HepG2 (cell line): ENCODE results near the gene SLC35F6. TPM values are rescaled to one million over a fixed set of nuclear protein-coding genes. Genes with fewer than 3 reads are reported as not detected.

ENCODE experiments used
- CSRNP2 ChIP-seq: sonication (generic); formaldehyde crosslinking; conservative IDR thresholded peaks from 2 replicates; pipeline ENCODE4 v1.8.0; 2022; ENCODE audit warnings: low read depth, missing genetic modification reagents
- DZIP1 ChIP-seq: sonication (generic); formaldehyde crosslinking; IDR thresholded peaks from 2 replicates; pipeline ENCODE4 v1.5.0; 2020; ENCODE audit warnings: mild to moderate bottlenecking, missing genetic modification reagents
- E2F5 ChIP-seq: sonication (generic); formaldehyde crosslinking; conservative IDR thresholded peaks from 2 replicates; pipeline ENCODE4 v1.4.0; 2020; ENCODE audit warnings: missing genetic modification reagents
- FUBP1 ChIP-seq: sonication (generic); formaldehyde crosslinking; IDR thresholded peaks from 2 replicates; pipeline ENCODE4 v1.5.1; 2020; ENCODE audit warnings: missing genetic modification reagents, mild to moderate bottlenecking, borderline replicate concordance
- HHEX ChIP-seq: IDR thresholded peaks from 2 replicates; pipeline ENCODE4 v1.6.1; 2016; ENCODE audit warnings: control low read depth
- KDM6A ChIP-seq: IDR thresholded peaks from 2 replicates; pipeline ENCODE4 v1.6.1; 2016; ENCODE audit warnings: low read depth
- KLF6 ChIP-seq: IDR thresholded peaks from 2 replicates; pipeline ENCODE4 v1.8.0; 2016; ENCODE audit warnings: missing biosample characterization, missing genetic modification reagents
- MYC ChIP-seq: sonication (generic); formaldehyde crosslinking; IDR thresholded peaks from 2 replicates; pipeline ENCODE4 v1.9.0; 2021; ENCODE audit warnings: missing genetic modification reagents, borderline replicate concordance
- MZF1 ChIP-seq: sonication (generic); formaldehyde crosslinking; IDR thresholded peaks from 2 replicates; pipeline ENCODE4 v1.8.1; 2023; ENCODE audit warnings: mild to moderate bottlenecking, missing genetic modification reagents, borderline replicate concordance
- PLRG1 ChIP-seq: fragments of 450-650 bp; conservative IDR thresholded peaks from 2 replicates; pipeline ENCODE4 v1.6.1; 2016
- PRPF4 ChIP-seq: fragments of 200-400 bp; formaldehyde crosslinking; IDR thresholded peaks from 2 replicates; pipeline ENCODE4 v1.6.1; 2016; ENCODE audit warnings: low read length, low read depth; ENCODE audit not compliant: poor library complexity, severe bottlenecking
- RARA ChIP-seq: IDR thresholded peaks from 2 replicates; pipeline ENCODE4 v1.6.1; 2016; ENCODE audit warnings: missing genetic modification reagents, missing compliant biosample characterization
- SIN3B ChIP-seq: fragments of 150-350 bp; IDR thresholded peaks from 2 replicates; pipeline ENCODE4 v1.6.1; 2014; ENCODE audit warnings: low read length
- SOX5 ChIP-seq: IDR thresholded peaks from 2 replicates; pipeline ENCODE4 v1.6.1; 2016; ENCODE audit warnings: borderline replicate concordance
- TAF15 ChIP-seq: fragments of 200-400 bp; formaldehyde crosslinking; IDR thresholded peaks from one replicate; pipeline ENCODE4 v1.6.1; 2018; ENCODE audit warnings: mild to moderate bottlenecking, low read depth, low read length; ENCODE audit not compliant: poor library complexity, severe bottlenecking
- TCF12 ChIP-seq, 2 experiments: fragments of 450-650 bp in 1 of 2; sonication (generic) in 1 of 2; formaldehyde crosslinking in 1 of 2; IDR thresholded peaks; 2 replicates each; pipeline versions ENCODE4 v1.6.1 to v1.8.0; 2017 to 2022; ENCODE audit warnings: antibody characterized with exemption in 1 of 2, mild to moderate bottlenecking in 1 of 2, missing genetic modification reagents in 1 of 2, moderate library complexity in 1 of 2
- TRIM24 ChIP-seq: sonication (generic); formaldehyde crosslinking; IDR thresholded peaks from 2 replicates; pipeline ENCODE4 v1.8.0; 2022; ENCODE audit warnings: mild to moderate bottlenecking, missing genetic modification reagents
- ZFP1 ChIP-seq: IDR thresholded peaks from 2 replicates; pipeline ENCODE4 v1.6.1; 2016
- ZNF253 ChIP-seq: sonication (generic); formaldehyde crosslinking; IDR thresholded peaks from 2 replicates; pipeline ENCODE4 v1.8.0; 2022; ENCODE audit warnings: mild to moderate bottlenecking, missing genetic modification reagents, borderline replicate concordance
- ZNF264 ChIP-seq: sonication (generic); formaldehyde crosslinking; IDR thresholded peaks from 2 replicates; pipeline ENCODE4 v1.4.0; 2020; ENCODE audit warnings: missing genetic modification reagents
- ZNF564 ChIP-seq: sonication (generic); formaldehyde crosslinking; IDR thresholded peaks from 2 replicates; pipeline ENCODE4 v1.8.1; 2023; ENCODE audit warnings: mild to moderate bottlenecking, missing genetic modification reagents
- ZSCAN12 ChIP-seq: sonication (generic); formaldehyde crosslinking; IDR thresholded peaks from 2 replicates; pipeline ENCODE4 v1.9.0; 2021; ENCODE audit warnings: mild to moderate bottlenecking, missing genetic modification reagents
- polyA plus RNA-seq, 8 experiments: library from polyadenylated mRNA; depleted of rRNA in 3 of 8; stranded (reverse) in 7 of 8; unstranded in 1 of 8; fragments of >200 nt; fragmentation: Illumina TruSeq in 4 of 8; extraction: Trizol in 4 of 8; gene quantifications; 2 replicates each; pipeline versions ENCODE4 v1.2.1 to v1.2.3, GENCODE V29; 2011 to 2016; ENCODE audit warnings: low read depth in 4 of 8, missing spikeins in 1 of 8, mixed read lengths in 1 of 8; ENCODE audit not compliant: insufficient read depth in 1 of 8
- total RNA-seq, 5 experiments: library from RNA; depleted of rRNA; stranded (reverse); fragments of >200 nt; fragmentation: Illumina TruSeq; extraction: Trizol; gene quantifications; 2 replicates each; pipeline ENCODE4 v1.2.3, GENCODE V29; 2016; ENCODE audit warnings: low read depth in 1 of 5

The SLC35F6 gene
- total and polyA plus RNA-seq, 2 of the 13 experiments (the other 11 are each of a cell fraction or from before 2014, with no cell fraction given) = 15.2 to 21.2 TPM

GRCh38 chr2:26785431-26786206 is 21.5 kb downstream of the SLC35F6 start, which contains the start of gene CENPA (continued):
- peak; percentile 96; the same call in 1 of the 2 replicates for TF ChIP-seq CSRNP2 (CRISPR knock-in tag)
- no peak for TF ChIP-seq KDM6A (CRISPR knock-in tag)
- TF ChIP-seq RARA (CRISPR knock-in tag) = peak; percentile 72
- no peak for TF ChIP-seq DZIP1 (CRISPR knock-in tag)
- TF ChIP-seq MZF1 = 0 out of 2 replicates have a peak, but pooled peaks have one; percentile 85
- TF ChIP-seq FUBP1 (CRISPR knock-in tag) = no peak
- peak; percentile 91 for TF ChIP-seq SIN3B
- no peak for TF ChIP-seq TCF12 (IDR thresholded peaks at IDR 0.05)
- TF ChIP-seq TCF12 (CRISPR knock-in tag; IDR thresholded peaks at IDR 0.05) = no peak; the same call in 1 of the 2 replicates
- peak; percentile 95 for TF ChIP-seq E2F5 (CRISPR knock-in tag)
- no peak for TF ChIP-seq TAF15
- TF ChIP-seq MYC (CRISPR knock-in tag) = peak; percentile 81
- no peak for TF ChIP-seq ZSCAN12 (CRISPR knock-in tag)
- TF ChIP-seq KLF6 (CRISPR knock-in tag) = peak; percentile 99
- TF ChIP-seq ZNF564 (CRISPR knock-in tag) = peak; percentile 98
- peak; percentile 97 for TF ChIP-seq ZNF264
- no peak for TF ChIP-seq PLRG1
- 0 out of 2 replicates have a peak, but pooled peaks have one; percentile 11 for TF ChIP-seq HHEX (CRISPR knock-in tag)
- TF ChIP-seq TRIM24 (CRISPR knock-in tag) = no peak
- TF ChIP-seq PRPF4 = no peak
- peak; percentile 91 for TF ChIP-seq ZFP1
- peak; percentile 76 for TF ChIP-seq SOX5 (CRISPR knock-in tag)
- TF ChIP-seq ZNF253 (CRISPR knock-in tag) = peak; percentile 99
